Measurements from ENCODE around the gene TMEM74B.

DNA sequence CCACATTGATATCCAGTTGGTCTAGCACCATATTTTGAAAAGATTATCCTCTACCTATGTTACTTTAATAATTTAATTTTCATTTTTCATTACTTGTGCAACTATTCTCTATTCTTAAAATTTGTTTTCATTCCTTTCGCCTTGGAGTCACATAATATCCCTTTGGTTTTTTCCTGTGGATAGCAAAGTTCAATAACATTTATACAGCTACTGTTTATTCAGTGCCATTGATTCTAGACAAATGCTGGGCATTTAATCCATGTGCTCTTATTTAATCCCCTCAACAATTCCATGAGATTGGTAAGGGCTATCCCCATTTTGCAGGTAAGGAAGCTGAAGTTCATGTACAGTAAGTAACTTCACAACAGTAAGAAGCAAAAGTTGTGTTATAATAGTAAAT is 33.8 kb downstream of the TMEM74B start:
- TF ChIP-seq, protein P1, sequence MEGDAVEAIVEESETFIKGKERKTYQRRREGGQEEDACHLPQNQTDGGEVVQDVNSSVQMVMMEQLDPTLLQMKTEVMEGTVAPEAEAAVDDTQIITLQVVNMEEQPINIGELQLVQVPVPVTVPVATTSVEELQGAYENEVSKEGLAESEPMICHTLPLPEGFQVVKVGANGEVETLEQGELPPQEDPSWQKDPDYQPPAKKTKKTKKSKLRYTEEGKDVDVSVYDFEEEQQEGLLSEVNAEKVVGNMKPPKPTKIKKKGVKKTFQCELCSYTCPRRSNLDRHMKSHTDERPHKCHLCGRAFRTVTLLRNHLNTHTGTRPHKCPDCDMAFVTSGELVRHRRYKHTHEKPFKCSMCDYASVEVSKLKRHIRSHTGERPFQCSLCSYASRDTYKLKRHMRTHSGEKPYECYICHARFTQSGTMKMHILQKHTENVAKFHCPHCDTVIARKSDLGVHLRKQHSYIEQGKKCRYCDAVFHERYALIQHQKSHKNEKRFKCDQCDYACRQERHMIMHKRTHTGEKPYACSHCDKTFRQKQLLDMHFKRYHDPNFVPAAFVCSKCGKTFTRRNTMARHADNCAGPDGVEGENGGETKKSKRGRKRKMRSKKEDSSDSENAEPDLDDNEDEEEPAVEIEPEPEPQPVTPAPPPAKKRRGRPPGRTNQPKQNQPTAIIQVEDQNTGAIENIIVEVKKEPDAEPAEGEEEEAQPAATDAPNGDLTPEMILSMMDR (IDR thresholded peaks at IDR 0.05; ENCODE audit: control extremely low read depth in 1 of 3, insufficient read depth in 1 of 3, low read depth in 1 of 3, low read length in 3 of 3) = no peak
- TF ChIP-seq BRCA1 (IDR thresholded peaks at IDR 0.05; ENCODE audit: low read depth, low read length) (no peak), POLR2A (IDR thresholded peaks at IDR 0.05; ENCODE audit: control extremely low read depth in 1 of 2, low read depth in 2 of 2, low read length in 2 of 2) (no peak), YY1 (IDR thresholded peaks at IDR 0.05; ENCODE audit: low read depth, low read length) (no peak), BACH1 (IDR thresholded peaks at IDR 0.05; ENCODE audit: low read length) (no peak), TAF1 (IDR thresholded peaks at IDR 0.05; ENCODE audit: low read depth, low read length) (no peak), HDAC6 (IDR thresholded peaks at IDR 0.05; ENCODE audit: low read depth, low read length) (no peak), GABPA (IDR thresholded peaks at IDR 0.05; ENCODE audit: borderline replicate concordance, insufficient read depth, low read length) (no peak), TBP (IDR thresholded peaks at IDR 0.05; ENCODE audit: low read depth, low read length) (no peak), EGR1 (IDR thresholded peaks at IDR 0.05; ENCODE audit: borderline replicate concordance, low read depth, low read length) (no peak), TCF12 (IDR thresholded peaks at IDR 0.05; ENCODE audit: low read depth, low read length) (no peak), ZNF274 (IDR thresholded peaks at IDR 0.05; ENCODE audit: borderline replicate concordance, extremely low read depth, low read length) (no peak), PHF8 (conservative IDR thresholded peaks at IDR 0.05; ENCODE audit: low read depth, low read length) (no peak)
- TF ChIP-seq, protein P2, sequence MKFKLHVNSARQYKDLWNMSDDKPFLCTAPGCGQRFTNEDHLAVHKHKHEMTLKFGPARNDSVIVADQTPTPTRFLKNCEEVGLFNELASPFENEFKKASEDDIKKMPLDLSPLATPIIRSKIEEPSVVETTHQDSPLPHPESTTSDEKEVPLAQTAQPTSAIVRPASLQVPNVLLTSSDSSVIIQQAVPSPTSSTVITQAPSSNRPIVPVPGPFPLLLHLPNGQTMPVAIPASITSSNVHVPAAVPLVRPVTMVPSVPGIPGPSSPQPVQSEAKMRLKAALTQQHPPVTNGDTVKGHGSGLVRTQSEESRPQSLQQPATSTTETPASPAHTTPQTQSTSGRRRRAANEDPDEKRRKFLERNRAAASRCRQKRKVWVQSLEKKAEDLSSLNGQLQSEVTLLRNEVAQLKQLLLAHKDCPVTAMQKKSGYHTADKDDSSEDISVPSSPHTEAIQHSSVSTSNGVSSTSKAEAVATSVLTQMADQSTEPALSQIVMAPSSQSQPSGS (IDR thresholded peaks at IDR 0.05; ENCODE audit: low read length) = no peak
